KOPT-K1 (cell line): Measurements from ENCODE around the gene IL20RB.

Source experiments
- H3K27ac ChIP-seq: fragments of 200-600 bp; sonication (generic); 2 replicates; pipeline ENCODE4 v1.5.1; 2016; ENCODE audit warnings: antibody characterized with exemption, mild to moderate bottlenecking, low read depth, low read length; ENCODE audit not compliant: poor library complexity, severe bottlenecking
- H3K36me3 ChIP-seq: fragments of 200-600 bp; sonication (generic); 2 replicates; pipeline ENCODE4 v1.5.1; 2017; ENCODE audit warnings: antibody characterized with exemption, mild to moderate bottlenecking, low read length, moderate library complexity; ENCODE audit not compliant: insufficient read depth
- H3K9me3 ChIP-seq: fragments of 200-600 bp; sonication (generic); 2 replicates; pipeline ENCODE4 v1.5.1; 2017; ENCODE audit warnings: antibody characterized with exemption, low read length, mild to moderate bottlenecking; ENCODE audit not compliant: insufficient read depth, poor library complexity, severe bottlenecking

The IL20RB gene

DNA sequence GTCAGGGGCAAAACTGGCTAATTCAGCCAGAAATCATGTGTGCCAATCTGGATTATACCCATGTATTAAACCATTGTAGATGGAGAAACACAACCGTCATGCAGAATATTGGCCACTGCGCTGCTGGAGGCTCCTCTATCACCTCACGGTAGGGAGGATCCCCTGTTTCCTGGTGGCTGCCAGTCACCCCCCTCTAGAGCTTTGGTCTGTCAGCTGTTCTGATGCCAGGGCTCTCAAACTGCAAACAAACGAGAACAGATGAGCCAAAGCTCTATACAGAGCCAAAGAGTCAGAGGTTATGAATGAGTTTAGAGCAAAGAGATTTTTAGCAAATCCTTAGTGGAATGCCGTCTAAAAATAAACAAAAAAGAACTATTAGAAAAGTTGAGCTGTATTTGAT lies 62.5 kb downstream of the IL20RB start:
- no peaks in the 10 kb centered on the region for H3K36me3 ChIP-seq
- no peaks in the 10 kb centered on the region for H3K9me3 ChIP-seq
- H3K27ac ChIP-seq = no peak overlapping the region

- H3K27ac ChIP-seq = no peak overlapping the region
- no peaks in the 10 kb centered on the region for H3K9me3 ChIP-seq
- H3K36me3 ChIP-seq = no peaks in the 10 kb centered on the region
Observed at GRCh38 chr3:137020888-137021287, 63.1 kb downstream of the IL20RB start.

GRCh38 chr3:137024348-137024747 lies 66.6 kb downstream of the IL20RB start:
- H3K36me3 ChIP-seq = no peaks in the 10 kb centered on the region
- no peaks in the 10 kb centered on the region for H3K9me3 ChIP-seq
- H3K27ac ChIP-seq = no peak overlapping the region

DNA sequence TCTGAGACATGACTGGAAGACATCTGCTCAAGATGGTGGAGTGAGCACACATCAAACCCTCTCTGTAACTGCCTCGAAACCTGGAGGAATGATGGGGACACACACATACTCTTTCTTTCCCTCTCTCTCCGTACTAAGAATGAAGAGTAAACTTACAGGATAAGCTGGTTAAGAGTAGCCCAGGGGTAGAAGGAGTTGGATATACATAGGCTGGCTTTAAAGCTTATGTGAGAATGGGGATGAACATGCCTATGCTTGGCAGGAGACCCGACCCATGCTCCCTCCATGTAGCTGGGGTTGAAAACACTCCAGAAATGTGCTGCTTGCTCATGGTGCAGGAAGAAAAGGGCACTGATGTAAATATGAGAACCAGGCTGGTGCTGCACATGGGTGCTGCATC lies 68.9 kb downstream of the IL20RB start:
- Histone ChIP-seq H3K27ac (no peak overlapping the region), H3K36me3 (no peaks in the 10 kb centered on the region), H3K9me3 (no peaks in the 10 kb centered on the region)

DNA sequence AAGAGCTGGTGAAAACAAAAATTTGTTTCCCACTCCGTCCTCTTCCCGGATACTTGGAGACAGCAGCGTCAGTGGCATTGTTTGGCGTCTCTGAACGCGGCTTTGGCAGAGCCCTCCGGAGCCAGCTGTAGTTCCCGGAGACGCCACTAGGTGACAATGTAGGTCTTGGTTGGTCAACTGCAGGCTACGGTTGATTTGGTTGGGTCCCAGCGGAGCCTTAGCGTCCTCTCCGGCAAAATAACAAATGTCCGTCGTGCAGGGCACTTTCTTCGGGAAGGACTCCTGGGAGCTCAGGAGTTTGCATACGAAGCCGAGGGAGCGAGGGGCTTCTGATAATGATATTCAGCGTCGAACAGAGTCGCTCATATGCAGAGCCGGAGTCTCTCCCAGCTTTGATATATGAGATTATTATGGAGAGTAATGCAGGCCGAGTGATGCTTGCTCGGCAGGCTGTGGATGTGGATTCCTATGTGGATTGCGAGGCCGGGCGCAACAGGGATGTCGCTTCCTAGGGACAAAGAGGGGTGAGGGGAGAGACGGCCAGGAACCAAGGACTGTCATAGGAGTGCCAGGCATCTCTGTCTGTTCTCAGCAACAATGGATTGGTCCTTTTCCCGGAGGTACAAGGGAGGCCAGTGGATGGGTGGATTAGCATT lies 74.8 kb downstream of the IL20RB start:
- H3K36me3 ChIP-seq = no peaks in the 10 kb centered on the region
- H3K27ac ChIP-seq = no peak overlapping the region
- H3K9me3 ChIP-seq = no peaks in the 10 kb centered on the region

- Histone ChIP-seq H3K27ac (no peak overlapping the region), H3K9me3 (no peaks in the 10 kb centered on the region), H3K36me3 (no peaks in the 10 kb centered on the region)
Observed at GRCh38 chr3:137035631-137036030, 77.8 kb downstream of the IL20RB start.

DNA sequence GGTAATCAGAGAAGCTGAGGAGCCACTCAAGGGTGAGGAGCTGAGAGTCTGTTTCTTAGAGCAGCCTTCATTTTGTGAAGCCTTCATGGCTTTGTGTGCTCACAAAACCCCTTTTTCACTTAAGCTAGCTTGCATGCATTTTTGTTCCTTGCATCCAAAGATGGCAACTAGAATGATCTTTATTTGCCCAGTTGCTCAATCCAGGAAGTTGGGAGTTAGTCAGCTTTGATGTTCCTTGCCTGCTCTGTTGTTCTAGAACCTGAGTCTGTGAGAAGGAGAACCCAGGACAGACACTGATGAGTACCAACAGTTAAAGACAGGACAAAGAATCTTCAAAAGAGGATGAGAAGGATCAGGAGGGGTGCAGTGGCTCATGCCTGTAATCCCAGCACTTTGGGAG lies 81.8 kb downstream of the IL20RB start:
- Histone ChIP-seq H3K9me3 (no peaks in the 10 kb centered on the region), H3K36me3 (no peaks in the 10 kb centered on the region), H3K27ac (no peak overlapping the region)

DNA sequence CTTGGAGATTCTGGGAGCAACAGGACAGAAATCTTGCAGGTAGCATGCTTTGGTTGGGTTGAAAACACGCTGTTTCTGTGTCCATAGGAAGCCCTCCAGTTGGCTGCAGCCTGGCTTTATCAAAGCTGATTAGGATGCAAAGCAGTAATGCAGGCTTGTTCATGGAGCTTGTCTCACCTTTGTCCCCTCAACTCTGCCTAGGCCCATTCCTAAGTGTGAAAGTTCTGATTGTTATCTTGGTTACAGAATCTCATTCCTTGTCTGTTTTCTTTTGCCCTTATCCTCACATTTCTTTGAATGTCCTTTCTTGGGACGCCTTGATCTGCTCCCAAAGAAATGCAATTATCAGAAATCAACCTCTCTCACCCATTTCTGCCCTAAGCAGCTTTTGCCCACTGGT lies 83.5 kb downstream of the IL20RB start:
- Histone ChIP-seq H3K36me3 (no peaks in the 10 kb centered on the region), H3K9me3 (no peaks in the 10 kb centered on the region), H3K27ac (no peak overlapping the region)

DNA sequence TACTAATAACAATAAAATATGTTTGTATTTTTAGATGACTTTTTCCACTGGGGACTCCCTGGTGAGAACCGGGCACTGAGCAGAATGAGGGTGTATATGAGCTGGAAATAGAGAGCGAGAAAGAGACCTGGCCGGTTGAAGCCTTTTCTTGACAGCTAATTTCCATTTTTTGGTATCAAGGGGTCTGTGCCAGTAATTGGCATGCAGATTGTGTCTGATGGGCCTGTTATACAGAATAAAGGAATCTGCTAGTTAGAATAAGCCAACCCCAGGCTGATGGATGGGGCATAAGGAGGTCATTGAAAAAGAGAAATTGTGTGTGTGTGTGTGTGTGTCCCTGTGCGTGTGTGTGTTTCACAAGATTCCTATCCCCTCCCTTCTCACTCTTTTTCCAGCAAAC lies 83.9 kb downstream of the IL20RB start:
- H3K27ac ChIP-seq = no peak overlapping the region

DNA sequence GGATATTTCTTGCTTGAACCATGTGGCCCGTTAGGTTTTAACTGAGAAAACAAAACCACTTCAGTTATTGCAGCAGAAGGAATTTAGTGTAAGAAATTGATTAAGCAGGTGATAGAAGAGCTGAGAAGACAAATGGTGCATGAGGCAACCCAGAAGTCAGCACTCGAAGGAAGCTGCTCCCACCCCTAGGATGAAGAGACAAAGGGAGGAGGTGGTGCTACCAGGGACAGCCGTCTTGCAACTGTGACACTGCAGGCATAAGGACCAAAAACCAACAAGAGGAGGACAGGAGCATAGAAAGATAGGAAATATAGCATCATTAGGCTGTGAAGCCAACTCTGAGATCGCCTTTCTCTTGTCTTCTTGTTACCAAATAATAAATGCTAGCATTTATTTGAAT lies 89.0 kb downstream of the IL20RB start:
- no peaks in the 10 kb centered on the region for H3K36me3 ChIP-seq
- H3K9me3 ChIP-seq = no peaks in the 10 kb centered on the region

More for the DNA sequence above, 83.9 kb downstream of the IL20RB start:
- Histone ChIP-seq H3K36me3 (no peaks in the 10 kb centered on the region), H3K9me3 (no peaks in the 10 kb centered on the region)

DNA sequence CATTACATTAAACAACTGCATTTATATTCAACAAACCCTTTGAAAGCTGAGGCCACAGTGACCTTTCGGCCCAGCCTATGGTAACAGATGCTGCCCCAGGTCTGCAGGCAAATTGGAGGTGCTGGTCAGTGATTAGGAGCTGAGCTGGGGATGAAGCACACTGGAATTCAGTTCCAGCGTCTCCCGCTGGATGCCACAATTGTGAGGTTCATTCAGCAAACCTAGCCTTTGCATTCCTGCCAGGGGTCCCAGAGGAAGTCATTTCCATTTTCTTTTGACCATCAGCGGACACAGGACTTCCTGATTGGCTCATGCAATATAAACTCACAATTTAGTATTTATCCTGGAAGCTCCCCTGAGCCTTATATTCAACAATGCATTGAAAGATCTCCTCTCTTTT lies 89.5 kb downstream of the IL20RB start:
- H3K36me3 ChIP-seq = no peaks in the 10 kb centered on the region
- no peaks in the 10 kb centered on the region for H3K9me3 ChIP-seq
- no peak overlapping the region for H3K27ac ChIP-seq

More for the DNA sequence above, 89.0 kb downstream of the IL20RB start:
- H3K27ac ChIP-seq = no peak overlapping the region

DNA sequence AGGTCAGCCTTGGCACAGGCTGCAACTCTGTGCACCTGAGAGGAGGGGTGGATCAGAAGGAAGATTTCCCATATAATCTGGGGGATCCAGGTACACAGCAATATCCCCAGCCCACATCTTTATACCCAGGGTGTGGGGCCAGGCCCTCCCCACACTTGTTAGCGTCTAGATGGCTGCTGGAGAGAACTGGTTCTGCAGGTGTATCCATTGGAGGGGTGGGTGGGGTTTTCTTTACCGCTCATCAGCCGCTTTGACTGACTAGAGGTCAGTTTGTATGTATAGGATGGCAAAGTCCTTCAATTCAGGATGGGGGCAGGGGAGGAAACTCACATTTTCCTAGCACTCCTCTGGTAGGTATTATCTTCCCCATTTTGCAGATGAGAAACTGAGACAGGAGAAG lies 92.5 kb downstream of the IL20RB start:
- H3K27ac ChIP-seq = no peak overlapping the region
- no peaks in the 10 kb centered on the region for H3K36me3 ChIP-seq

DNA sequence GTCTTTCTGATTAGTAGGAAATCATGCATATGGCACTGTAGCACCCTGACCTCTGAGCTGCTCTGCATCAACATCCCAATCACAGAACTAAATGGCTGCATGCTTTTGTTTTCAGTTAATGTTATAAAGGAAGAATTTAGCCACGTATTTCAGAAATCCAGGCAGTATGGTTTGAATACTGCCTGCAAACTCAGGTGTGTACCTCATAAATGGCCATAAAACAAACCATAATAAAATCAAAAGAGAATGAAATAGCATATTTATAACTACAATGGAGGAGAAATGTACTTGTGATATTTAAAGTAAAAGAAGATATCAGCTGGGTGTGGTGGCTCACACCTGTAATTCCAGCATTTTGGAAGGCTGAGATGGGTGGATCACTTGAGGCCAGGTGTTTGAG lies 94.5 kb downstream of the IL20RB start:
- Histone ChIP-seq H3K27ac (no peak overlapping the region), H3K9me3 (no peaks in the 10 kb centered on the region), H3K36me3 (no peaks in the 10 kb centered on the region)

More for the DNA sequence above, 92.5 kb downstream of the IL20RB start:
- H3K9me3 ChIP-seq = no peaks in the 10 kb centered on the region
